GM23338 (cell line): ENCODE measurements around the gene SLC2A9. TPM values are rescaled to one million over a fixed set of nuclear protein-coding genes. Genes with fewer than 3 reads are reported as not detected.

Experiments
- ATAC-seq: fragments of 200-7000 bp; cut with Tn5 transposase; 3 replicates; pipeline ENCODE4 v1.9.1; 2020
- DNase-seq: peaks from one replicate; pipeline ENCODE4 v3.0.0-alpha.2; 2015; ENCODE audit warnings: low spot score
- H2AFZ ChIP-seq: fragments of 200-600 bp; sonication (generic); 2 replicates; pipeline ENCODE4 v1.8.0; 2016; ENCODE audit warnings: antibody characterized with exemption, mild to moderate bottlenecking, moderate library complexity
- H3F3A ChIP-seq: fragments of 200-600 bp; sonication (generic); replicated peaks from 2 replicates; pipeline ENCODE4 v1.8.0; 2017; ENCODE audit warnings: antibody characterized with exemption, mixed run types, low read depth
- H3K27ac ChIP-seq: fragments of 200-600 bp; sonication (generic); 2 replicates; pipeline ENCODE4 v1.6.1; 2016; ENCODE audit warnings: low read depth
- H3K27me3 ChIP-seq: fragments of 200-600 bp; sonication (generic); 2 replicates; pipeline ENCODE4 v1.8.0; 2016; ENCODE audit warnings: mild to moderate bottlenecking, mixed run types, moderate library complexity; ENCODE audit not compliant: insufficient read depth
- H3K36me3 ChIP-seq: fragments of 200-600 bp; sonication (generic); 2 replicates; pipeline ENCODE4 v1.8.0; 2016; ENCODE audit warnings: mild to moderate bottlenecking; ENCODE audit not compliant: insufficient read depth
- H3K4me1 ChIP-seq: fragments of 200-600 bp; sonication (generic); 2 replicates; pipeline ENCODE4 v1.8.0; 2016; ENCODE audit warnings: mild to moderate bottlenecking, moderate library complexity; ENCODE audit not compliant: insufficient read depth
- H3K4me2 ChIP-seq: fragments of 200-600 bp; sonication (generic); 2 replicates; pipeline ENCODE4 v1.7.1; 2017; ENCODE audit warnings: mixed run types
- H3K4me3 ChIP-seq: fragments of 200-600 bp; sonication (generic); 2 replicates; pipeline ENCODE4 v1.6.1; 2016; ENCODE audit warnings: mixed run types
- H3K79me2 ChIP-seq: fragments of 200-600 bp; sonication (generic); replicated peaks from 2 replicates; pipeline ENCODE4 v1.8.0; 2017; ENCODE audit warnings: mild to moderate bottlenecking; ENCODE audit not compliant: insufficient read depth
- H3K9me2 ChIP-seq: fragments of 200-600 bp; sonication (generic); 2 replicates; pipeline ENCODE4 v1.8.0; 2017; ENCODE audit not compliant: insufficient read depth
- H4K20me1 ChIP-seq: fragments of 200-600 bp; sonication (generic); replicated peaks from 2 replicates; pipeline ENCODE4 v1.8.0; 2017; ENCODE audit warnings: mild to moderate bottlenecking; ENCODE audit not compliant: insufficient read depth
- H3K27ac Mint-ChIP-seq: 2 replicates; pipeline ENCODE4 v1.8.0; 2020; ENCODE audit warnings: inconsistent platforms, mild to moderate bottlenecking, moderate library complexity, mixed read lengths
- H3K27me3 Mint-ChIP-seq: 3 replicates; pipeline ENCODE4 v1.8.0; 2022; ENCODE audit warnings: low read depth, mild to moderate bottlenecking, moderate library complexity, mixed read lengths, inconsistent platforms; ENCODE audit not compliant: insufficient read depth, poor library complexity
- H3K36me3 Mint-ChIP-seq: 3 replicates; pipeline ENCODE4 v1.8.0; 2021; ENCODE audit warnings: low read depth, mild to moderate bottlenecking, inconsistent platforms, moderate library complexity, mixed read lengths
- H3K4me1 Mint-ChIP-seq: 3 replicates; pipeline ENCODE4 v1.8.0; 2020; ENCODE audit warnings: mild to moderate bottlenecking, inconsistent platforms, mixed read lengths
- H3K4me3 Mint-ChIP-seq: 3 replicates; pipeline ENCODE4 v1.8.0; 2021; ENCODE audit warnings: moderate library complexity, mild to moderate bottlenecking, inconsistent platforms, mixed read lengths
- H3K9me3 Mint-ChIP-seq: 3 replicates; pipeline ENCODE4 v1.8.0; 2020; ENCODE audit warnings: moderate library complexity, mild to moderate bottlenecking, inconsistent platforms, mixed read lengths
- ETS1 ChIP-seq: IDR thresholded peaks from 2 replicates; pipeline ENCODE4 v1.6.1; 2016; ENCODE audit warnings: antibody characterized with exemption
- EZH2phosphoT487 ChIP-seq: fragments of 200-600 bp; sonication (generic); IDR thresholded peaks from one replicate; pipeline ENCODE4 v1.8.1; 2018; ENCODE audit warnings: antibody characterized with exemption; ENCODE audit not compliant: unreplicated experiment
- JUNB ChIP-seq: IDR thresholded peaks from one replicate; pipeline ENCODE4 v1.6.1; 2016; ENCODE audit warnings: antibody characterized with exemption; ENCODE audit not compliant: unreplicated experiment
- NANOG ChIP-seq: IDR thresholded peaks from 2 replicates; pipeline ENCODE4 v1.6.1; 2016; ENCODE audit warnings: antibody characterized with exemption, borderline replicate concordance
- POLR2AphosphoS5 ChIP-seq: IDR thresholded peaks from 2 replicates; pipeline ENCODE4 v1.6.1; 2016; ENCODE audit warnings: antibody characterized with exemption, low read depth
- REST ChIP-seq: IDR thresholded peaks from one replicate; pipeline ENCODE4 v1.6.1; 2018; ENCODE audit warnings: antibody characterized with exemption; ENCODE audit not compliant: unreplicated experiment
- STAT1 ChIP-seq: IDR thresholded peaks from one replicate; pipeline ENCODE4 v1.6.1; 2016; ENCODE audit warnings: antibody characterized with exemption; ENCODE audit not compliant: unreplicated experiment
- ZNF114 ChIP-seq: fragments of 250-450 bp; sonication (Bioruptor Pico); IDR thresholded peaks from 2 replicates; pipeline ENCODE4 v1.5.0; 2020; ENCODE audit warnings: mild to moderate bottlenecking, moderate library complexity
- ZNF331 ChIP-seq: fragments of 250-450 bp; sonication (Bioruptor Pico); IDR thresholded peaks from 2 replicates; pipeline ENCODE4 v1.5.0; 2020; ENCODE audit warnings: low read depth, mild to moderate bottlenecking, moderate library complexity
- ZNF462 ChIP-seq: fragments of 250-450 bp; sonication (Bioruptor Pico); IDR thresholded peaks from 2 replicates; pipeline ENCODE4 v1.5.0; 2020; ENCODE audit warnings: mild to moderate bottlenecking, moderate library complexity
- polyA plus RNA-seq: library from polyadenylated mRNA; unstranded; fragments of >200 nt; fragmentation: Nextera tagmentation; extraction: Ambion mirVana; gene quantifications from 2 replicates; pipeline ENCODE4 v1.2.1, GENCODE V29; 2016
- total RNA-seq: library from RNA; depleted of rRNA; stranded (reverse); fragments of >200 nt; shearing (Covaris generic); gene quantifications from 2 replicates; pipeline ENCODE4 v1.2.3, GENCODE V29; 2014

SLC2A9 gene
- total and polyA plus RNA-seq, 2 experiments from 2014 or later = 0.21 to 0.40 TPM

- H3K27ac ChIP-seq = no peak overlapping the region
- no peaks in the 10 kb centered on the region for H3K9me3 Mint-ChIP-seq
- peaks cover 8% of the 10 kb centered on the region for H3K9me2 ChIP-seq
- H3K36me3 ChIP-seq = no peaks in the 10 kb centered on the region
- no peaks in the 10 kb centered on the region for H3K27me3 Mint-ChIP-seq
- no peaks in the 10 kb centered on the region for H3K4me1 ChIP-seq
- no peaks in the 10 kb centered on the region for H3K79me2 ChIP-seq
- no peak overlapping the region for H3K27ac Mint-ChIP-seq
- ATAC-seq = no peak
- H4K20me1 ChIP-seq = no peaks in the 10 kb centered on the region
- H3K4me3 Mint-ChIP-seq = no peak overlapping the region
- no peaks in the 10 kb centered on the region for H3F3A ChIP-seq
- no peak overlapping the region for H2AFZ ChIP-seq
- no peaks in the 10 kb centered on the region for H3K4me1 Mint-ChIP-seq
- no peaks in the 10 kb centered on the region for H3K36me3 Mint-ChIP-seq
- DNase-seq = no peak
- no peak for TF ChIP-seq NANOG
- H3K4me2 ChIP-seq = no peak overlapping the region
- no peaks in the 10 kb centered on the region for H3K27me3 ChIP-seq
- H3K4me3 ChIP-seq = no peak overlapping the region
Measured at GRCh38 chr4:10005632-10006031, 15.7 kb downstream of the SLC2A9 start.

- Histone ChIP-seq H3K4me2 (no peak overlapping the region), H3F3A (no peaks in the 10 kb centered on the region), H3K27ac (no peak overlapping the region), H3K4me3 (no peak overlapping the region), H3K4me1 (no peaks in the 10 kb centered on the region), H3K36me3 (no peaks in the 10 kb centered on the region), H3K27me3 (no peaks in the 10 kb centered on the region), H2AFZ (no peak overlapping the region; the same call in 1 of the 2 replicates), H3K79me2 (no peaks in the 10 kb centered on the region), H3K9me2 (peaks cover 8% of the 10 kb centered on the region), H4K20me1 (no peaks in the 10 kb centered on the region)
- H3K4me3 Mint-ChIP-seq = no peak overlapping the region
- DNase-seq (no peak), ATAC-seq (no peak)
- no peaks in the 10 kb centered on the region for H3K4me1 Mint-ChIP-seq
- no peaks in the 10 kb centered on the region for H3K27me3 Mint-ChIP-seq
- no peak overlapping the region for H3K27ac Mint-ChIP-seq
- H3K36me3 Mint-ChIP-seq = no peaks in the 10 kb centered on the region
- no peaks in the 10 kb centered on the region for H3K9me3 Mint-ChIP-seq
- TF ChIP-seq ZNF331 (CRISPR knock-in tag) (no peak), NANOG (no peak), STAT1 (no peak), ZNF462 (no peak), JUNB (no peak), POLR2AphosphoS5 (no peak), ZNF114 (no peak), REST (no peak), EZH2phosphoT487 (no peak), ETS1 (no peak)
Measured at GRCh38 chr4:10003666-10004065, 17.6 kb downstream of the SLC2A9 start.
